K562 (cell line): ENCODE measurements around the gene ABCC1. TPM values are rescaled to one million over a fixed set of nuclear protein-coding genes. Genes with fewer than 3 reads are reported as not detected.

ENCODE experiments used
- ATF7 ChIP-seq: fragments of 450-650 bp; IDR thresholded peaks from 2 replicates; pipeline ENCODE4 v1.7.1; 2014; ENCODE audit warnings: mild to moderate bottlenecking, moderate library complexity
- BCL6 ChIP-seq: fragments of 250-450 bp; sonication (Bioruptor Pico); IDR thresholded peaks from 2 replicates; pipeline ENCODE4 v1.4.0; 2020
- BCOR ChIP-seq: fragments of 450-650 bp; IDR thresholded peaks from 2 replicates; pipeline ENCODE4 v1.6.1; 2016
- BRCA1 ChIP-seq, 2 experiments: fragments of 450-650 bp in 1 of 2; sonication (generic) in 1 of 2; formaldehyde crosslinking in 1 of 2; IDR thresholded peaks; 2 replicates each; pipeline versions ENCODE4 v1.5.0 to v1.6.1; 2017 to 2020; ENCODE audit warnings: mild to moderate bottlenecking in 1 of 2, missing genetic modification reagents in 1 of 2
- ESRRA ChIP-seq: fragments of 450-650 bp; IDR thresholded peaks from 2 replicates; pipeline ENCODE4 v1.6.1; 2014; ENCODE audit warnings: low read depth, mild to moderate bottlenecking, moderate library complexity, borderline replicate concordance
- FOXK2 ChIP-seq, 2 experiments: fragments of 450-650 bp; IDR thresholded peaks in 1 of 2; conservative IDR thresholded peaks in 1 of 2; 2 replicates each; pipeline ENCODE4 v1.6.1; 2016; ENCODE audit warnings: low read depth in 2 of 2, mild to moderate bottlenecking in 1 of 2
- HOXB6 ChIP-seq: fragments of 250-450 bp; sonication (Bioruptor Pico); IDR thresholded peaks from 2 replicates; pipeline ENCODE4 v1.5.1; 2022; ENCODE audit warnings: mild to moderate bottlenecking, borderline replicate concordance
- JUN ChIP-seq, 2 experiments: sonication (generic) in 1 of 2; formaldehyde crosslinking in 1 of 2; IDR thresholded peaks; 2 replicates each; pipeline versions ENCODE4 v1.6.1 to v1.8.0; 2012 to 2022; ENCODE audit warnings: borderline replicate concordance in 2 of 2, mild to moderate bottlenecking in 2 of 2, improper control_type of control experiment in 1 of 2, low read depth in 1 of 2, low read length in 1 of 2, missing genetic modification reagents in 1 of 2
- KLF16 ChIP-seq: IDR thresholded peaks from 2 replicates; pipeline ENCODE4 v1.6.1; 2016; ENCODE audit warnings: antibody characterized with exemption
- MAFF ChIP-seq: IDR thresholded peaks from 2 replicates; pipeline ENCODE4 v1.6.1; 2012; ENCODE audit warnings: low read length, improper control_type of control experiment
- MAFG ChIP-seq: fragments of 450-650 bp; conservative IDR thresholded peaks from 2 replicates; pipeline ENCODE4 v1.6.1; 2016; ENCODE audit warnings: missing genetic modification characterization, missing compliant biosample characterization
- NFE2 ChIP-seq: IDR thresholded peaks from 2 replicates; pipeline ENCODE4 v1.6.1; 2014; ENCODE audit warnings: antibody characterized with exemption, low read depth
- NR2C2 ChIP-seq, 2 experiments: fragments of 200-800 bp in 1 of 2; sonication (Bioruptor generic) in 1 of 2; sonication (generic) in 1 of 2; formaldehyde crosslinking in 1 of 2; IDR thresholded peaks; 2 replicates each; pipeline versions ENCODE4 v1.6.1 to v1.8.0; 2016 to 2022; ENCODE audit warnings: mild to moderate bottlenecking in 1 of 2, missing compliant biosample characterization in 1 of 2, missing genetic modification characterization in 1 of 2, missing genetic modification reagents in 1 of 2
- PKNOX1 ChIP-seq: fragments of 450-650 bp; IDR thresholded peaks from 2 replicates; pipeline ENCODE4 v1.6.1; 2016
- POLR2A ChIP-seq: fragments of 450-650 bp; conservative IDR thresholded peaks from 2 replicates; pipeline ENCODE4 v1.6.1; 2016
- POLR2G ChIP-seq: fragments of 200-400 bp; formaldehyde crosslinking; IDR thresholded peaks from 2 replicates; pipeline ENCODE4 v1.6.1; 2017; ENCODE audit warnings: low read depth, mild to moderate bottlenecking, antibody characterized with exemption, low read length, moderate library complexity
- SAP30 ChIP-seq: fragments of 200-600 bp; sonication (generic); IDR thresholded peaks from 2 replicates; pipeline ENCODE4 v1.6.1; 2012; ENCODE audit warnings: borderline replicate concordance, low read depth, mild to moderate bottlenecking, moderate library complexity, low read length, control low read depth, inconsistent platforms; ENCODE audit not compliant: insufficient read depth, poor library complexity, severe bottlenecking
- SMARCB1 ChIP-seq: IDR thresholded peaks from 2 replicates; pipeline ENCODE4 v1.6.1; 2011; ENCODE audit warnings: improper control_type of control experiment, low read depth; ENCODE audit not compliant: insufficient read length
- SMARCC2 ChIP-seq: fragments of 450-650 bp; IDR thresholded peaks from 2 replicates; pipeline ENCODE4 v1.6.1; 2017; ENCODE audit warnings: antibody characterized with exemption, moderate library complexity, mild to moderate bottlenecking, low read depth
- TCF15 ChIP-seq: fragments of 250-450 bp; sonication (Bioruptor Pico); IDR thresholded peaks from 2 replicates; pipeline ENCODE4 v1.8.0; 2022; ENCODE audit warnings: moderate library complexity, mild to moderate bottlenecking, inconsistent platforms
- TCF3 ChIP-seq: sonication (generic); formaldehyde crosslinking; IDR thresholded peaks from 2 replicates; pipeline ENCODE4 v1.4.0; 2020; ENCODE audit warnings: mild to moderate bottlenecking, missing genetic modification reagents
- ZC3H8 ChIP-seq: fragments of 450-650 bp; IDR thresholded peaks from 2 replicates; pipeline ENCODE4 v1.6.1; 2017
- ZNF717 ChIP-seq: fragments of 250-450 bp; sonication (Bioruptor Pico); IDR thresholded peaks from 2 replicates; pipeline ENCODE4 v1.5.0; 2021
- polyA plus RNA-seq, 8 experiments: library from polyadenylated mRNA; depleted of rRNA in 4 of 8; stranded (reverse) in 5 of 8; unstranded in 3 of 8; fragments of >200 nt; fragmentation: Nextera tagmentation in 2 of 8; fragmentation: Illumina TruSeq in 1 of 8; extraction: Ambion mirVana in 2 of 8; extraction: Trizol in 1 of 8; gene quantifications; 2 replicates each; pipeline versions ENCODE4 v1.2.1 to v1.2.3, GENCODE V29; 2011 to 2014; ENCODE audit warnings: inconsistent platforms in 1 of 8, missing spikeins in 1 of 8
- total RNA-seq, 7 experiments: library from RNA; depleted of rRNA in 6 of 7; stranded (reverse); fragments of >200 nt in 6 of 7; fragmentation: Illumina TruSeq in 2 of 7; extraction: Trizol in 2 of 7; gene quantifications; 2 replicates each; pipeline versions ENCODE4 v1.2.1 to v1.2.3, GENCODE V29; 2011 to 2021; ENCODE audit warnings: low replicate concordance in 1 of 7
- TF ChIP-seq, protein P1 (sequence below): conservative IDR thresholded peaks from 2 replicates; pipeline ENCODE4 v1.6.1; 2011; ENCODE audit warnings: low read depth, mild to moderate bottlenecking, low read length; ENCODE audit not compliant: control insufficient read depth
- TF ChIP-seq, protein P2 (sequence below), 2 experiments: fragments of 450-650 bp in 1 of 2; sonication (generic) in 1 of 2; formaldehyde crosslinking in 1 of 2; IDR thresholded peaks in 1 of 2; conservative IDR thresholded peaks in 1 of 2; 2 replicates each; pipeline versions ENCODE4 v1.6.1 to v1.8.1; 2016 to 2023; ENCODE audit warnings: mild to moderate bottlenecking in 2 of 2, moderate library complexity in 2 of 2, inconsistent platforms in 1 of 2, missing genetic modification reagents in 1 of 2

ABCC1 gene
- total and polyA plus RNA-seq, 9 of the 15 experiments (the other 6 are each of a cell fraction or from before 2014, with no cell fraction given): 3.9 to 41.6 (median 10.0) TPM

- TF ChIP-seq JUN (IDR thresholded peaks at IDR 0.05; ENCODE audit: borderline replicate concordance, low read depth, low read length) (peak; percentile 90), JUN (CRISPR knock-in tag; IDR thresholded peaks at IDR 0.05; ENCODE audit: borderline replicate concordance) (no peak), KLF16 (peak; percentile 80), BCOR (peak; percentile 49; the same call in 1 of the 2 replicates), ZNF717 (CRISPR knock-in tag) (no peak), ZC3H8 (0 out of 2 replicates have a peak, but pooled peaks have one; percentile 32), FOXK2 (conservative IDR thresholded peaks at IDR 0.05 in 1 of 2, IDR thresholded peaks at IDR 0.05 in 1 of 2; ENCODE audit: low read depth in 2 of 2) (no peak), TCF3 (peak; percentile 73), TCF15 (CRISPR knock-in tag) (peak; percentile 26; the same call in 1 of the 2 replicates), SMARCB1 (no peak), ESRRA (peak; percentile 74), HOXB6 (CRISPR knock-in tag) (no peak), SMARCC2 (peak; percentile 72), POLR2G (peak; percentile 79), BCL6 (CRISPR knock-in tag) (no peak), PKNOX1 (peak; percentile 98), NR2C2 (CRISPR knock-in tag; IDR thresholded peaks at IDR 0.05) (0 out of 2 replicates have a peak, but pooled peaks have one; percentile 30), NR2C2 (tag; IDR thresholded peaks at IDR 0.05) (peak; percentile 90), MAFG (tag) (peak; percentile 98), SAP30 (no peak), ATF7 (peak; percentile 83), MAFF (peak; percentile 87), BRCA1 (IDR thresholded peaks at IDR 0.05) (no peak), BRCA1 (CRISPR knock-in tag; IDR thresholded peaks at IDR 0.05) (no peak), NFE2 (peak; percentile 100), POLR2A (peak; percentile 75)
- TF ChIP-seq, protein P1, sequence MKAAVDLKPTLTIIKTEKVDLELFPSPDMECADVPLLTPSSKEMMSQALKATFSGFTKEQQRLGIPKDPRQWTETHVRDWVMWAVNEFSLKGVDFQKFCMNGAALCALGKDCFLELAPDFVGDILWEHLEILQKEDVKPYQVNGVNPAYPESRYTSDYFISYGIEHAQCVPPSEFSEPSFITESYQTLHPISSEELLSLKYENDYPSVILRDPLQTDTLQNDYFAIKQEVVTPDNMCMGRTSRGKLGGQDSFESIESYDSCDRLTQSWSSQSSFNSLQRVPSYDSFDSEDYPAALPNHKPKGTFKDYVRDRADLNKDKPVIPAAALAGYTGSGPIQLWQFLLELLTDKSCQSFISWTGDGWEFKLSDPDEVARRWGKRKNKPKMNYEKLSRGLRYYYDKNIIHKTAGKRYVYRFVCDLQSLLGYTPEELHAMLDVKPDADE: peak; percentile 79
- TF ChIP-seq, protein P2, sequence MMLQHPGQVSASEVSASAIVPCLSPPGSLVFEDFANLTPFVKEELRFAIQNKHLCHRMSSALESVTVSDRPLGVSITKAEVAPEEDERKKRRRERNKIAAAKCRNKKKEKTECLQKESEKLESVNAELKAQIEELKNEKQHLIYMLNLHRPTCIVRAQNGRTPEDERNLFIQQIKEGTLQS (IDR thresholded peaks at IDR 0.05): peak; percentile 94
- TF ChIP-seq, protein P2 (CRISPR knock-in tag; conservative IDR thresholded peaks at IDR 0.05): peak; percentile 83
Observed at GRCh38 chr16:16021988-16022682, 72.7 kb downstream of the ABCC1 start (continued).
